CD4-positive, alpha-beta T cell treated with Interferon gamma for 1 hour (primary cell): ENCODE data around the gene PASK.

Experiments used
- DNase-seq: peaks from one replicate; pipeline ENCODE4 v3.0.0-alpha.2; 2020

Gene PASK

GRCh38 chr2:241146286-241146685 lies 3.0 kb downstream of the PASK start:
- DNase-seq = no peak

GRCh38 chr2:241142593-241142992 lies 6.7 kb downstream of the PASK start:
- no peak for DNase-seq

GRCh38 chr2:241142063-241142462 lies 7.2 kb downstream of the PASK start:
- no peak for DNase-seq

- no peak for DNase-seq
Observed at GRCh38 chr2:241141214-241141770, 8.0 kb downstream of the PASK start.

GRCh38 chr2:241140445-241140840 lies 8.8 kb downstream of the PASK start:
- no peak for DNase-seq

GRCh38 chr2:241139531-241140444 lies 9.5 kb downstream of the PASK start:
- DNase-seq = no peak

- DNase-seq = no peak
Observed at GRCh38 chr2:241138471-241138870, 10.8 kb downstream of the PASK start.

- DNase-seq = no peak
Observed at GRCh38 chr2:241137276-241138190, 11.7 kb downstream of the PASK start.

GRCh38 chr2:241136661-241137260 lies 12.5 kb downstream of the PASK start:
- no peak for DNase-seq

- no peak for DNase-seq
Observed at GRCh38 chr2:241136191-241136590, 13.1 kb downstream of the PASK start.

GRCh38 chr2:241135737-241136136 lies 13.5 kb downstream of the PASK start:
- no peak for DNase-seq

GRCh38 chr2:241134711-241135110 lies 14.6 kb downstream of the PASK start:
- DNase-seq = no peak

GRCh38 chr2:241133436-241133820 lies 15.8 kb downstream of the PASK start:
- DNase-seq = no peak

- no peak for DNase-seq
Observed at GRCh38 chr2:241132538-241133435, 16.5 kb downstream of the PASK start.

- no peak for DNase-seq
Observed at GRCh38 chr2:241131531-241131930, 17.7 kb downstream of the PASK start.

GRCh38 chr2:241130316-241130715 lies 19.0 kb downstream of the PASK start:
- DNase-seq = no peak

GRCh38 chr2:241129086-241129871 lies 20.0 kb downstream of the PASK start:
- DNase-seq = no peak

GRCh38 chr2:241128266-241128665 lies 21.0 kb downstream of the PASK start:
- DNase-seq = no peak

GRCh38 chr2:241126771-241127202 lies 22.5 kb downstream of the PASK start:
- no peak for DNase-seq

GRCh38 chr2:241126201-241126611 lies 23.1 kb downstream of the PASK start:
- DNase-seq = no peak

- no peak for DNase-seq
Observed at GRCh38 chr2:241125626-241126025, 23.6 kb downstream of the PASK start.
